ENCODE results near the gene HLA-DRA. TPM values are rescaled to one million over a fixed set of nuclear protein-coding genes. Genes with fewer than 3 reads are reported as not detected.

The HLA-DRA gene
- total RNA-seq, 1 donor from 2014 or later: not detected

DNA sequence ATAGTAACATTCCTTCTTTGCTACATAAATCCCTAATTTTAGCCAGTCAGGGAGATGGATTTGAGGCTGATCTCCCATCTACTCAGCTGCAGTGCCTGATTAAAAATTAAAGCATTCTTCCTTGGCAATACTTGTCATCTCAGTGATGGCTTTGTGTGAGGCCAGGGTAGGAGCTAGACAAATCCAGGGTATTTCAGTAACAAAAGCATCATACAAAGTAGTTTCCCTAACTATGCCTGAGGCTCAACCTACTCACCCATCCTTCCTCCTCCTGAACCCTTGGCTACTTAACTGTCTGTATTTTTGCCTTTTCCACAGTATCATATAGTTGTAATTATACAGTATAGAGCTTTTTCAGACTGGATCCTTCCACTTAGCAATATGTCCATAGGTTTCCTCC is 52.7 kb downstream of the HLA-DRA start:
- TF ChIP-seq, protein P1, sequence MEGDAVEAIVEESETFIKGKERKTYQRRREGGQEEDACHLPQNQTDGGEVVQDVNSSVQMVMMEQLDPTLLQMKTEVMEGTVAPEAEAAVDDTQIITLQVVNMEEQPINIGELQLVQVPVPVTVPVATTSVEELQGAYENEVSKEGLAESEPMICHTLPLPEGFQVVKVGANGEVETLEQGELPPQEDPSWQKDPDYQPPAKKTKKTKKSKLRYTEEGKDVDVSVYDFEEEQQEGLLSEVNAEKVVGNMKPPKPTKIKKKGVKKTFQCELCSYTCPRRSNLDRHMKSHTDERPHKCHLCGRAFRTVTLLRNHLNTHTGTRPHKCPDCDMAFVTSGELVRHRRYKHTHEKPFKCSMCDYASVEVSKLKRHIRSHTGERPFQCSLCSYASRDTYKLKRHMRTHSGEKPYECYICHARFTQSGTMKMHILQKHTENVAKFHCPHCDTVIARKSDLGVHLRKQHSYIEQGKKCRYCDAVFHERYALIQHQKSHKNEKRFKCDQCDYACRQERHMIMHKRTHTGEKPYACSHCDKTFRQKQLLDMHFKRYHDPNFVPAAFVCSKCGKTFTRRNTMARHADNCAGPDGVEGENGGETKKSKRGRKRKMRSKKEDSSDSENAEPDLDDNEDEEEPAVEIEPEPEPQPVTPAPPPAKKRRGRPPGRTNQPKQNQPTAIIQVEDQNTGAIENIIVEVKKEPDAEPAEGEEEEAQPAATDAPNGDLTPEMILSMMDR (IDR thresholded peaks at IDR 0.05; ENCODE audit: partially characterized antibody, unreplicated experiment): no peak
- Mint-ChIP-seq H3K9me3 (ENCODE audit: unreplicated experiment) (no peaks in the 10 kb centered on the region), H3K36me3 (ENCODE audit: unreplicated experiment) (no peaks in the 10 kb centered on the region), H3K4me3 (ENCODE audit: unreplicated experiment) (no peak overlapping the region), H3K4me1 (ENCODE audit: low read depth, unreplicated experiment) (no peaks in the 10 kb centered on the region), H3K27ac (ENCODE audit: unreplicated experiment) (no peak overlapping the region), H3K27me3 (ENCODE audit: unreplicated experiment) (no peaks in the 10 kb centered on the region)
- no peak for DNase-seq

Other genes starting within 250 kb of the HLA-DRA start
- 105 TPM for gene PBX2, start 249.7 kb upstream of the HLA-DRA start, total RNA-seq (ENCODE audit: unreplicated experiment)
- gene GPSM3, start 247.2 kb upstream of the HLA-DRA start, total RNA-seq (ENCODE audit: unreplicated experiment): 3.2 TPM
- gene NOTCH4, start 215.8 kb upstream of the HLA-DRA start, total RNA-seq (ENCODE audit: unreplicated experiment): 4.9 TPM
- not detected for gene TSBP1, start 68.0 kb upstream of the HLA-DRA start, total RNA-seq (ENCODE audit: unreplicated experiment)
- gene BTNL2, start 32.7 kb upstream of the HLA-DRA start, total RNA-seq (ENCODE audit: unreplicated experiment): not detected
- gene HLA-DRB5, start 90.4 kb downstream of the HLA-DRA start, total RNA-seq (ENCODE audit: unreplicated experiment): not detected
- 0.34 TPM for gene HLA-DRB1, start 150.0 kb downstream of the HLA-DRA start, total RNA-seq (ENCODE audit: unreplicated experiment)
- not detected for gene HLA-DQA1, start 197.5 kb downstream of the HLA-DRA start, total RNA-seq (ENCODE audit: unreplicated experiment)
- gene HLA-DQB1, start 226.8 kb downstream of the HLA-DRA start, total RNA-seq (ENCODE audit: unreplicated experiment): not detected